GM12872 (cell line): ENCODE results near the gene PPP1R1A.
A peak's percentile ranks its signal among the peaks of the same experiment; 100 is the strongest.

Source experiments
- TF ChIP-seq, protein P1 (sequence below): IDR thresholded peaks from 3 replicates; pipeline ENCODE4 v1.5.1; 2011; ENCODE audit warnings: low read depth, mild to moderate bottlenecking, low read length, moderate library complexity; ENCODE audit not compliant: insufficient read depth

The PPP1R1A gene

DNA sequence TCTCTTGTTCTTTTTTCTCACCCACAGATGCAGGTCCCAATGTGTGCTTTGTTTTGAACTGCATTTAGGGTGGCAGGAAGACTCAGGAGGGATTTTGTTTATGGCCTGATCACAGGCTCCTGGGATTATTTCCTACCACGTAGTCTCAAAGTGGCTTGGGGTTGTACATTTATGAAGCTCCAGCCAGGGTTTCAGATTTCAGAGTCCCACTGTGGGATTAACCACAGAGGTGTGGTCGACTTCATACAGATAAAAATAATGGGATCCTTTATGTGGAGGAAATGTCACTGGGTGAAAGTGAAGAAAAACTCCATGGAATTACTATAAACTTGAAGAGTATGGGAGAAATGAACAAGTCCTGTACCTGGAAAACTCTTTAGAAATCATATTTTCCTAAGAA lies 14.2 kb upstream of the PPP1R1A start:
- TF ChIP-seq, protein P1, sequence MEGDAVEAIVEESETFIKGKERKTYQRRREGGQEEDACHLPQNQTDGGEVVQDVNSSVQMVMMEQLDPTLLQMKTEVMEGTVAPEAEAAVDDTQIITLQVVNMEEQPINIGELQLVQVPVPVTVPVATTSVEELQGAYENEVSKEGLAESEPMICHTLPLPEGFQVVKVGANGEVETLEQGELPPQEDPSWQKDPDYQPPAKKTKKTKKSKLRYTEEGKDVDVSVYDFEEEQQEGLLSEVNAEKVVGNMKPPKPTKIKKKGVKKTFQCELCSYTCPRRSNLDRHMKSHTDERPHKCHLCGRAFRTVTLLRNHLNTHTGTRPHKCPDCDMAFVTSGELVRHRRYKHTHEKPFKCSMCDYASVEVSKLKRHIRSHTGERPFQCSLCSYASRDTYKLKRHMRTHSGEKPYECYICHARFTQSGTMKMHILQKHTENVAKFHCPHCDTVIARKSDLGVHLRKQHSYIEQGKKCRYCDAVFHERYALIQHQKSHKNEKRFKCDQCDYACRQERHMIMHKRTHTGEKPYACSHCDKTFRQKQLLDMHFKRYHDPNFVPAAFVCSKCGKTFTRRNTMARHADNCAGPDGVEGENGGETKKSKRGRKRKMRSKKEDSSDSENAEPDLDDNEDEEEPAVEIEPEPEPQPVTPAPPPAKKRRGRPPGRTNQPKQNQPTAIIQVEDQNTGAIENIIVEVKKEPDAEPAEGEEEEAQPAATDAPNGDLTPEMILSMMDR: no peak

DNA sequence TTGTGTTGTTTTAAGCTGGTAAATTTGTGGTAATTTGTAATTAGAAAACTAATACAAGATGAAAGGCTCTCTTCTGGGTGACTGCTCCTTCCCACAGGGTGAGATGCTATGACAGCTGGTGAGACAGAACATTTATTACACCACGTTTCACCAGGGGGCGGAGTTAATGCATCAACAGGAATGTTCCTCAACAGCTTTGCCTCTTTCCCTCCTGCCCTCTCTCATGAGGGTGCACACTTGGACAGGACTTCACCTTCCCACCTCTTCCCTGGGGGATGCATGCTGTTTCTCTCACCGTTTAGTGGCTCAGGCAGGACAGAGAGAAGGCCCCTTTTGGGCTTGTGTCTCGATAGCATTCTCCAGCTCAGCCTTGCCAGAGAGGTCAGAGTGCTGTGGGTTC lies 13.4 kb upstream of the PPP1R1A start:
- TF ChIP-seq, protein P1: no peak

DNA sequence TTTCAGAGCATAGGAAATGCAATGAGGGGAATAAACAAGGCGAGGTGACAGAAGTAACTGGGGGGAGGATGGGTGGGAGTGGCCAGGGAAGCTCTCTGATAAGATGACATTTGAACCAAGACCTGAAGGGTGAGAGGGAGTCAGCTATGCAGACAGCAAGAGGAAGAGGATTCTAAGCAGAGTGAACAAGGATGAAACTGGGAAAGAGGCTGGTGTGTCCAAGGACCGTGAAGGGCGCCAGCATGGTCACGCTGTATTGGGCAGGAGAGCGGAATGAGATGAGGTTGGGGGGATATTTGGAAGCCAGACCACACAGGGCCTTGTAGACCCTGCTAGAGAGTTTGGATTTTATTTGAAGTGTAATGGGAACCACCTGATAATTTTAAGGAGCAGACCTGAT lies 10.5 kb upstream of the PPP1R1A start:
- TF ChIP-seq, protein P1: no peak

DNA sequence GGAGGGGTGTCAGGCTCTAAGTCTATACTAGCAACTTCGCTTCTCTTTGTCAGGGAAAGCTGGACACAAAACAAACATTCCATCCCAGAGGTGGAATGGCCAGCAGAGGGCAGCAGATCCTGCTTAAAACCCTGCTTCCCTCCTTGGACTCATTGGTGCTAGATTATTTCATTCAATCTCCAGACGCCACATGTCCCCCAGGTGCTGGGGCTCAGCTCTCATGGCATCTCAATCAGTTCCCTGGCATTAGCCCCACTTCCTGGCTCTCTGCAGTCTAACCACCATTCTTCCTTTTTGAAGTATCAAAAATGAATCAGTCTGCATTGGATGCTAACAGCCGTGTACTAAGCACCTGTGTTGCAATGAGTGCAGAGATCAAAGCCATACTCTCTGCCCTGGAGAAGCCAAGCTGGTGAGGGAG lies 8.1 kb upstream of the PPP1R1A start:
- TF ChIP-seq, protein P1: peak; percentile 92

DNA sequence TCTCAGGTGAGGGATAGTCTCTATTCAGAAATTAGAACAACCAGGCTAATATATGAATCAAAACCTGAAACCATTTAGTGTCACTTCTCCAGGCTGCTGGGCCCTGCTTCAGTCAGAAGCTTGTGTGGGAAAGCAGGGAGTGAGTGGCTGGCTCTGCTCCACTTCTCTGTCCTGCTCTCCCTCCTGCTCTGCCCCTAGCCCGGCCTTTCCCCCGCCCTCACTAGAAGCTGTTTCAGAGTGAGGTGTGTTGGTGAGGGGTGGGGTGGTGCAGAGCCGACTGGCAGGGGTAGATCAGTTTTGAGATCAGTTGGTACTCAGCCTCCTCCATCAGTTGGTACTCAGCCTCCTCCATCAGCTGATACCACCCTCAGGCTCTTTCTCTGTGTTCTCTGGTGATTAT lies 7.0 kb upstream of the PPP1R1A start:
- TF ChIP-seq, protein P1: no peak

DNA sequence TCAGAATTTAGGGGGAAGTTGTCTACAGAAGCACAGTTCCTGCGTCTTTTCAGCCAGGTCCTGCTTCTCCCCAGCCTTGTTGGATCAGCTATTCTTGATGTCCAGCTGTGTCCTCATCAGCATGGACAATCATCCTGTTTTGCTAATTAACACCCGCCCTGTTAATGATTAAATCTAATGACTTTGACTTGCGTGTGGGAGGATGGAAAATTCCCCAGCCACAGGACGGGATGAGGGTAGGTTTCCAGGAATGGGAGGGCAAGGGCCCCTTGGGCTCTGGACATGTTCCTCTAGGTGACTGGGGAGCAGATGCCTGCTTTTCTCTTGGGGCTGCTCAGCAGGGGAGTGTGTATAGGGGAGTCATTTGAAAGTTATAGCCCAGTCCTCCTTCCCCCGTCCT lies 5.3 kb upstream of the PPP1R1A start:
- TF ChIP-seq, protein P1: no peak

DNA sequence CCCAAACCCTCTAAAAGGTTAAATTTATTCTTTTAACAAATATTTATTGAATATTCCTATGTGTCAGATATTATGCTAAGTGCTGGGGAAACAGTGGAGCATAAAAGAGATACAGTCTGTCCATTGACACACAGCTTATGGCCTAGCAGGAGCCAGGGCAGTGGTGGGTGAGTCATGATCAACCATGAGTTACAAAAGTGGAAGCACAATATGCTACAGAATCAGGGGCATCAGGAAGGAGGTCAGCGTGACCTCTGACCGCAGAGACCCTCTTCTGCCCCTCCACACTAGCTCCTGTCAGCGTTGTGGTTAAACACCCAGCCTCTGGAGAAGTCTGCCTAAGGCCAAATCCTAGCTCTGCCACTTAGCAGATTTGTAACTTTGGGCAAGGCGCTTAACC lies 4.7 kb upstream of the PPP1R1A start:
- TF ChIP-seq, protein P1: no peak

DNA sequence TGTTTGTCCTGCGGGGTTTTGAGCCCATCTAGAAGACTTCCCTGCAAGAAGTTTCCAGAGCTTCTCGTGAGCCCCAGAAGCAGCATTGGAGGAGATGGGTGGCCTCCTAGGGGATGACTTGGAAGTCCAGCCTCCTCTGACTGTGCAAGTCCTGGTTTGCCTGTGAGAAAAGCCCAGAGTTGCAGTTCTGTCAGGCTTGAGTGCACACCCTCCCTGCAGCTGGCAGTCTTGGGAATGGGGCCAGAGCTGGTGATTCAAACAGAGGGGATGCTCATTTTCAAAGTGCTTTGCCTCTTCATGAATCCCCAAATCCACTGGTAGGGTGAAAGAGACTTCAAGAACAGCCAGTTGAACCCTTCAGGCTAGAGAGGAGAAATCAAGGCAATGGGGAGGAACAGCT lies 3.9 kb upstream of the PPP1R1A start:
- TF ChIP-seq, protein P1: no peak
